ENCODE data around the gene DNMBP.
"Not testable (repeated sequence)": the region's sequence is repeated elsewhere in the genome, so short reads cannot be mapped to it uniquely, and the experiment has no call there.

The DNMBP gene

GRCh38 chr10:99845837-99846382, 163.8 kb downstream of the DNMBP start:
- POLR2A ChIA-PET, result no interaction called here
- Histone ChIP-seq H3K4me1 (ENCODE audit: control extremely low read depth in 1 of 4, control insufficient read depth in 4 of 4, insufficient read depth in 4 of 4, low read length in 3 of 4) (peaks cover 1 to 21% (median 11%) of the 10 kb centered on the region in 4 experiments), H3K27me3 (replicated peaks in 2 of 5; ENCODE audit: control insufficient read depth in 4 of 5, insufficient read depth in 5 of 5, low read length in 4 of 5) (peaks cover 0 to 3% (median 0%) of the 10 kb centered on the region in 5 experiments), H3K4me3 (ENCODE audit: control insufficient read depth in 1 of 7, extremely low read depth in 1 of 7, insufficient read depth in 4 of 7, low read depth in 2 of 7, low read length in 6 of 7) (peak overlapping the region in 5 of 7 experiments; percentile 40 to 72 (median 63)), H3K36me3 (ENCODE audit: control insufficient read depth in 4 of 4, insufficient read depth in 4 of 4, low read length in 3 of 4) (no peaks in the 10 kb centered on the region), H3K27ac (ENCODE audit: insufficient read depth in 1 of 2, low read depth in 1 of 2, low read length in 2 of 2, poor library complexity in 1 of 2, severe bottlenecking in 2 of 2) (no peak overlapping the region), H3K9me3 (ENCODE audit: control extremely low read depth in 1 of 5, control insufficient read depth in 4 of 5, insufficient read depth in 2 of 5, low read depth in 1 of 5, low read length in 4 of 5) (no peaks in the 10 kb centered on the region)
- DNase-seq, result peak; percentile 90 to 95 (median 93)
- CTCF ChIA-PET, result interaction anchor here (0.6 to 5.6 kb wide), 34 partner anchors 10 to 750 kb away, joined by 3 to 83 read pairs (median 5); partner anchors contain the start of gene DNMBP
- WGBS (ENCODE audit: insufficient coverage), result 0% methylated on average over 14 of the region's 18 CpGs

- DNase-seq, result no peak
- H3K27me3 ChIP-seq (replicated peaks in 2 of 5; ENCODE audit: control insufficient read depth in 4 of 5, insufficient read depth in 5 of 5, low read length in 4 of 5), result peaks cover 0 to 3% (median 0%) of the 10 kb centered on the region in 5 experiments
- no peak overlapping the region for H3K27ac ChIP-seq (ENCODE audit: insufficient read depth in 1 of 2, low read depth in 1 of 2, low read length in 2 of 2, poor library complexity in 1 of 2, severe bottlenecking in 2 of 2)
- no peak overlapping the region for H3K4me3 ChIP-seq (ENCODE audit: control insufficient read depth in 1 of 7, extremely low read depth in 1 of 7, insufficient read depth in 4 of 7, low read depth in 2 of 7, low read length in 6 of 7)
- peaks cover 1 to 21% (median 11%) of the 10 kb centered on the region in 4 experiments for H3K4me1 ChIP-seq (ENCODE audit: control extremely low read depth in 1 of 4, control insufficient read depth in 4 of 4, insufficient read depth in 4 of 4, low read length in 3 of 4)
- H3K36me3 ChIP-seq (ENCODE audit: control insufficient read depth in 4 of 4, insufficient read depth in 4 of 4, low read length in 3 of 4), result no peaks in the 10 kb centered on the region
- WGBS (ENCODE audit: insufficient coverage), result 58% methylated on average over 4 of the region's 6 CpGs
- H3K9me3 ChIP-seq (ENCODE audit: control extremely low read depth in 1 of 5, control insufficient read depth in 4 of 5, insufficient read depth in 2 of 5, low read depth in 1 of 5, low read length in 4 of 5), result no peaks in the 10 kb centered on the region
- ChIA-PET POLR2A (no interaction called here), CTCF (interaction anchor here (0.7 to 5.6 kb wide), 11 partner anchors 8 to 251 kb away, joined by 3 to 83 read pairs (median 4); partner anchors contain the start of gene DNMBP)
Observed at GRCh38 chr10:99844433-99844955, 165.3 kb downstream of the DNMBP start.

DNA sequence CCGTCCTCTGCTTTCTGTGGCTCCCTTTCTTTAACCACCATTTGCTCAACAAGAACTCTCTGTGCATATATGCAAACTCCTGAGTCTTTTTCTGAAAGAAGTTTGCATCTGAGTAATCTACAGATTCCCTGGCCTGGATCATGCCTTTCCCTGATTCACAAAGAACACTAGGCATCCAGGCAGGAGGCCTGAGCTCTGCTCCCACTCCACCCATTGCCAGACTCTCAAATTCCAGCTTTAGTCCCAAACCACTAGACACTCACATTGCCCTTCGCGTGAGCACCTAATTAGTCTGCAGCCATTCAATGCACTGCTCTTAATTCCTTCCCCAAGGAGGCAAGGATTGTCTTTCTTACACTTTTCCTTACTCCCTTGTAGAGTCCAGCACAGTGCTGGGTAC, 166.4 kb downstream of the DNMBP start:
- ChIA-PET POLR2A (no interaction called here), CTCF (interaction anchor here (1.0 to 5.6 kb wide), 2 partner anchors 166 to 203 kb away, joined by 4 to 83 read pairs; partner anchors contain the start of gene DNMBP)
- peaks cover 1 to 21% (median 11%) of the 10 kb centered on the region in 4 experiments for H3K4me1 ChIP-seq (ENCODE audit: control extremely low read depth in 1 of 4, control insufficient read depth in 4 of 4, insufficient read depth in 4 of 4, low read length in 3 of 4)
- 100% methylated on average over 1 of the region's 3 CpGs for WGBS (ENCODE audit: insufficient coverage)
- no peak overlapping the region for H3K4me3 ChIP-seq (ENCODE audit: control insufficient read depth in 1 of 7, extremely low read depth in 1 of 7, insufficient read depth in 4 of 7, low read depth in 2 of 7, low read length in 6 of 7)
- H3K27ac ChIP-seq (ENCODE audit: insufficient read depth in 1 of 2, low read depth in 1 of 2, low read length in 2 of 2, poor library complexity in 1 of 2, severe bottlenecking in 2 of 2), result no peak overlapping the region
- no peaks in the 10 kb centered on the region for H3K9me3 ChIP-seq (ENCODE audit: control extremely low read depth in 1 of 5, control insufficient read depth in 4 of 5, insufficient read depth in 2 of 5, low read depth in 1 of 5, low read length in 4 of 5)
- H3K36me3 ChIP-seq (ENCODE audit: control insufficient read depth in 4 of 4, insufficient read depth in 4 of 4, low read length in 3 of 4), result no peaks in the 10 kb centered on the region
- DNase-seq, result no peak
- peaks cover 0 to 3% (median 0%) of the 10 kb centered on the region in 5 experiments for H3K27me3 ChIP-seq (replicated peaks in 2 of 5; ENCODE audit: control insufficient read depth in 4 of 5, insufficient read depth in 5 of 5, low read length in 4 of 5)

DNA sequence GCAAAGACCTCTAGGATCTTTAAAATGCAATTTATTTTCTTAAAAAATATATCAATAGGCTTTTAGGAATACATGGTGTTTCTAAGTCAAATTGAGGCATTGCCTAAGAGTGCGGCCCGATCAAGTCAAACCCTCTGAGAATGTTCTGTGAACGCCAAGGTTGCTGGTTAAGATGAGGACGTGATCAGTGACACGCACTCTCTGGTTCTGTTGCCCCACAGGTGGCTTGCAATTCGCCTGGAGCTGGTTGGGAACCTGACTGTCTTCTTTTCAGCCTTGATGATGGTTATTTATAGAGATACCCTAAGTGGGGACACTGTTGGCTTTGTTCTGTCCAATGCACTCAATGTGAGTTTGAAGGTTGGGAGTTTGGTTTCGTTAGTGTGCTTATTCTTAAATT, 168.0 kb downstream of the DNMBP start:
- Histone ChIP-seq H3K27ac (ENCODE audit: insufficient read depth in 1 of 2, low read depth in 1 of 2, low read length in 2 of 2, poor library complexity in 1 of 2, severe bottlenecking in 2 of 2) (no peak overlapping the region), H3K4me1 (ENCODE audit: control extremely low read depth in 1 of 4, control insufficient read depth in 4 of 4, insufficient read depth in 4 of 4, low read length in 3 of 4) (peaks cover 1 to 21% (median 11%) of the 10 kb centered on the region in 4 experiments), H3K9me3 (ENCODE audit: control extremely low read depth in 1 of 5, control insufficient read depth in 4 of 5, insufficient read depth in 2 of 5, low read depth in 1 of 5, low read length in 4 of 5) (no peaks in the 10 kb centered on the region), H3K4me3 (ENCODE audit: control insufficient read depth in 1 of 7, extremely low read depth in 1 of 7, insufficient read depth in 4 of 7, low read depth in 2 of 7, low read length in 6 of 7) (no peak overlapping the region), H3K27me3 (replicated peaks in 2 of 5; ENCODE audit: control insufficient read depth in 4 of 5, insufficient read depth in 5 of 5, low read length in 4 of 5) (peaks cover 0 to 3% (median 0%) of the 10 kb centered on the region in 5 experiments), H3K36me3 (ENCODE audit: control insufficient read depth in 4 of 4, insufficient read depth in 4 of 4, low read length in 3 of 4) (no peaks in the 10 kb centered on the region)
- DNase-seq, result no peak
- ChIA-PET POLR2A (no interaction called here), CTCF (no interaction called here)
- 100% methylated on average over 7 of the region's 7 CpGs for WGBS (ENCODE audit: insufficient coverage)

- H3K4me3 ChIP-seq (ENCODE audit: control insufficient read depth in 1 of 7, extremely low read depth in 1 of 7, insufficient read depth in 4 of 7, low read depth in 2 of 7, low read length in 6 of 7); POLR2A ChIA-PET; H3K27ac ChIP-seq (ENCODE audit: insufficient read depth in 1 of 2, low read depth in 1 of 2, low read length in 2 of 2, poor library complexity in 1 of 2, severe bottlenecking in 2 of 2); DNase-seq; CTCF ChIA-PET; H3K27me3 ChIP-seq (replicated peaks in 2 of 5; ENCODE audit: control insufficient read depth in 4 of 5, insufficient read depth in 5 of 5, low read length in 4 of 5); H3K36me3 ChIP-seq (ENCODE audit: control insufficient read depth in 4 of 4, insufficient read depth in 4 of 4, low read length in 3 of 4); H3K9me3 ChIP-seq (ENCODE audit: control extremely low read depth in 1 of 5, control insufficient read depth in 4 of 5, insufficient read depth in 2 of 5, low read depth in 1 of 5, low read length in 4 of 5): not testable (repeated sequence)
- 54% methylated on average over 2 of the region's 2 CpGs for WGBS (ENCODE audit: insufficient coverage)
- peaks cover 0 to 16% (median 3%) of the 10 kb centered on the region in 4 experiments for H3K4me1 ChIP-seq (ENCODE audit: control extremely low read depth in 1 of 4, control insufficient read depth in 4 of 4, insufficient read depth in 4 of 4, low read length in 3 of 4)
Observed at GRCh38 chr10:99840859-99841258, 168.9 kb downstream of the DNMBP start.

DNA sequence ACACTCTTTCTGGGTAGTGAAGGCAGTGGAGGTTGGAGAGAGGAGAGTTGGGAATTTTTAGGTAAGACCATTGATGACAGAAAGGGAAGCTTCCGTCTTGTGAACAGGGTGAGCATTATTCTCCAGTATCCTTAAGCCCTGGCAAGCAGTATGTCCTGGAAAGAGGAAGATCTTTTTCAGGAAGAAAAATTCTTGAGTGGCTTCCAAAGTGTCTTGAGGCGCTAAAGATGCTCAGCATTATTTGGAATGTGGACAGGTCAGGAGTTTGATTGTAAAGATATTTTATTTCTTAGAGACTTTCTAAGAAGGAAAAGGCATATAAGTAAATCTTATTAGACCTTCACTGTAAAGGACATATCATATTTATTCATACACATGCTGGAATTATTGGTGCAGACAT, 173.0 kb downstream of the DNMBP start:
- ChIA-PET CTCF (no interaction called here), POLR2A (no interaction called here)
- H3K4me1 ChIP-seq (ENCODE audit: control extremely low read depth in 1 of 4, control insufficient read depth in 4 of 4, insufficient read depth in 4 of 4, low read length in 3 of 4), result no peaks in the 10 kb centered on the region
- 100% methylated on average over 1 of the region's 2 CpGs for WGBS (ENCODE audit: insufficient coverage)
- H3K4me3 ChIP-seq (ENCODE audit: control insufficient read depth in 1 of 7, extremely low read depth in 1 of 7, insufficient read depth in 4 of 7, low read depth in 2 of 7, low read length in 6 of 7), result no peak overlapping the region
- no peaks in the 10 kb centered on the region for H3K27me3 ChIP-seq (replicated peaks in 2 of 5; ENCODE audit: control insufficient read depth in 4 of 5, insufficient read depth in 5 of 5, low read length in 4 of 5)
- no peak overlapping the region for H3K27ac ChIP-seq (ENCODE audit: insufficient read depth in 1 of 2, low read depth in 1 of 2, low read length in 2 of 2, poor library complexity in 1 of 2, severe bottlenecking in 2 of 2)
- no peak for DNase-seq
- no peaks in the 10 kb centered on the region for H3K9me3 ChIP-seq (ENCODE audit: control extremely low read depth in 1 of 5, control insufficient read depth in 4 of 5, insufficient read depth in 2 of 5, low read depth in 1 of 5, low read length in 4 of 5)
- H3K36me3 ChIP-seq (ENCODE audit: control insufficient read depth in 4 of 4, insufficient read depth in 4 of 4, low read length in 3 of 4), result no peaks in the 10 kb centered on the region

DNA sequence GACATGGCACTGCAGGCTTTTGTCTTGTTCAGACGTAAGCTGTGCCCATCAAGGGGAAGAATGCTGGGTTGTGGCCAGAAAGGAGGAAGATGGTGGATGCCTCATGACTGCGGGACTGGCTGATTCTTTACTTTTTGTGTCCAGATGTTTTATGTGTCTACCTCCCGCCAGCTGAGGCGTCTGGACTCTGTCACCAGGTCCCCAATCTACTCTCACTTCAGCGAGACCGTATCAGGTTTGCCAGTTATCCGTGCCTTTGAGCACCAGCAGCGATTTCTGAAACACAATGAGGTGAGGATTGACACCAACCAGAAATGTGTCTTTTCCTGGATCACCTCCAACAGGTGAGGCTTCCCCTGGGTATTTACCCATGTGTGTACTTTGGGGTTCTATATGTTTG, 173.8 kb downstream of the DNMBP start:
- Histone ChIP-seq H3K36me3 (ENCODE audit: control insufficient read depth in 4 of 4, insufficient read depth in 4 of 4, low read length in 3 of 4) (no peaks in the 10 kb centered on the region), H3K27me3 (replicated peaks in 2 of 5; ENCODE audit: control insufficient read depth in 4 of 5, insufficient read depth in 5 of 5, low read length in 4 of 5) (no peaks in the 10 kb centered on the region), H3K4me1 (ENCODE audit: control extremely low read depth in 1 of 4, control insufficient read depth in 4 of 4, insufficient read depth in 4 of 4, low read length in 3 of 4) (no peaks in the 10 kb centered on the region), H3K27ac (ENCODE audit: insufficient read depth in 1 of 2, low read depth in 1 of 2, low read length in 2 of 2, poor library complexity in 1 of 2, severe bottlenecking in 2 of 2) (no peak overlapping the region), H3K9me3 (ENCODE audit: control extremely low read depth in 1 of 5, control insufficient read depth in 4 of 5, insufficient read depth in 2 of 5, low read depth in 1 of 5, low read length in 4 of 5) (no peaks in the 10 kb centered on the region), H3K4me3 (ENCODE audit: control insufficient read depth in 1 of 7, extremely low read depth in 1 of 7, insufficient read depth in 4 of 7, low read depth in 2 of 7, low read length in 6 of 7) (no peak overlapping the region)
- ChIA-PET POLR2A (no interaction called here), CTCF (interaction anchor here (3.4 kb wide), 1 partner anchor 10 kb away, joined by 21 read pairs; no protein-coding TSS in a partner anchor)
- WGBS (ENCODE audit: insufficient coverage), result 97% methylated on average over 7 of the region's 8 CpGs
- no peak for DNase-seq

All from common myeloid progenitor, CD34-positive (primary cell).